HL-60/S4 (cell line): ENCODE measurements around the gene TMCC1.

Source experiments
- in situ Hi-C: fragments of 300-500 bp; cut with MboI; formaldehyde crosslinking; loops from 2 replicates; pipeline ENCODE4 v1.14.3; 2022; ENCODE audit warnings: low sequenced_read_pairs

The TMCC1 gene

GRCh38 chr3:129627350-129628168 lies 266.0 kb downstream of the TMCC1 start:
- in situ Hi-C loops = no loop called here

- in situ Hi-C loops = no loop called here
These were observed 266.7 kb downstream of the TMCC1 start for GRCh38 chr3:129626744-129627349.

GRCh38 chr3:129625072-129625874 lies 268.2 kb downstream of the TMCC1 start:
- in situ Hi-C loops = no loop called here

GRCh38 chr3:129624347-129625071 lies 269.0 kb downstream of the TMCC1 start:
- in situ Hi-C loops = no loop called here

GRCh38 chr3:129623447-129624118 lies 269.9 kb downstream of the TMCC1 start:
- in situ Hi-C loops = no loop called here

- in situ Hi-C loops = no loop called here
These were observed 270.6 kb downstream of the TMCC1 start for GRCh38 chr3:129622933-129623332.

GRCh38 chr3:129622226-129622874 lies 271.2 kb downstream of the TMCC1 start:
- in situ Hi-C loops = no loop called here

GRCh38 chr3:129621626-129622225 lies 271.8 kb downstream of the TMCC1 start:
- in situ Hi-C loops = no loop called here

GRCh38 chr3:129620828-129621559 lies 272.5 kb downstream of the TMCC1 start:
- in situ Hi-C loops = no loop called here

- in situ Hi-C loops = no loop called here
These were observed 273.8 kb downstream of the TMCC1 start for GRCh38 chr3:129619726-129620162.

- in situ Hi-C loops = no loop called here
These were observed 274.4 kb downstream of the TMCC1 start for GRCh38 chr3:129618901-129619671.

GRCh38 chr3:129618186-129618820 lies 275.2 kb downstream of the TMCC1 start:
- in situ Hi-C loops = no loop called here

GRCh38 chr3:129617381-129618185 lies 275.9 kb downstream of the TMCC1 start:
- in situ Hi-C loops = no loop called here

- in situ Hi-C loops = no loop called here
These were observed 276.8 kb downstream of the TMCC1 start for GRCh38 chr3:129616713-129617112.

- in situ Hi-C loops = no loop called here
These were observed 277.2 kb downstream of the TMCC1 start for GRCh38 chr3:129616291-129616690.

GRCh38 chr3:129615751-129616281 lies 277.7 kb downstream of the TMCC1 start:
- in situ Hi-C loops = no loop called here
